Kidney epithelial cell (primary cell): Measurements from ENCODE around the gene ZNF423. TPM values are rescaled to one million over a fixed set of nuclear protein-coding genes. Genes with fewer than 3 reads are reported as not detected.

Experiments used
- DNase-seq: peaks from one replicate; pipeline ENCODE4 v3.0.0-alpha.2; 2010; ENCODE audit warnings: low read depth
- H3K27me3 ChIP-seq: 2 replicates; pipeline ENCODE4 v1.6.0; 2011; ENCODE audit warnings: low read length; ENCODE audit not compliant: control insufficient read depth, insufficient read depth
- H3K36me3 ChIP-seq: 2 replicates; pipeline ENCODE4 v1.5.1; 2011; ENCODE audit warnings: low read length; ENCODE audit not compliant: control insufficient read depth, insufficient read depth
- H3K4me3 ChIP-seq: 2 replicates; pipeline ENCODE4 v1.5.1; 2011; ENCODE audit warnings: low read depth, mild to moderate bottlenecking, control low read depth, low read length
- CTCF ChIP-seq: IDR thresholded peaks from 2 replicates; pipeline ENCODE4 v1.5.1; 2011; ENCODE audit warnings: mild to moderate bottlenecking, moderate library complexity, low read length, control low read depth, inconsistent platforms; ENCODE audit not compliant: insufficient read depth, poor library complexity, severe bottlenecking
- total RNA-seq: library from RNA; depleted of rRNA; stranded (reverse); fragments of >200 nt; gene quantifications from 2 replicates; pipeline ENCODE4 v1.2.3, GENCODE V29; 2015

The ZNF423 gene
- total RNA-seq, 1 donor from 2014 or later: 3.6 TPM

- DNase-seq: no peak
- Histone ChIP-seq H3K4me3 (no peak overlapping the region), H3K36me3 (no peaks in the 10 kb centered on the region), H3K27me3 (no peaks in the 10 kb centered on the region)
- TF ChIP-seq CTCF: no peak
Observed at GRCh38 chr16:49515861-49516260, 340.1 kb downstream of the ZNF423 start.

GRCh38 chr16:49515016-49515565 is 340.8 kb downstream of the ZNF423 start:
- Histone ChIP-seq H3K27me3 (no peaks in the 10 kb centered on the region), H3K4me3 (no peak overlapping the region), H3K36me3 (no peaks in the 10 kb centered on the region)
- TF ChIP-seq CTCF: no peak
- no peak for DNase-seq

- Histone ChIP-seq H3K4me3 (no peak overlapping the region), H3K36me3 (no peaks in the 10 kb centered on the region), H3K27me3 (no peaks in the 10 kb centered on the region)
- TF ChIP-seq CTCF: no peak
- DNase-seq: no peak
Observed at GRCh38 chr16:49514073-49514980, 341.6 kb downstream of the ZNF423 start.

GRCh38 chr16:49513040-49513439 is 342.9 kb downstream of the ZNF423 start:
- no peak for DNase-seq
- Histone ChIP-seq H3K36me3 (no peaks in the 10 kb centered on the region), H3K27me3 (no peaks in the 10 kb centered on the region), H3K4me3 (no peak overlapping the region)
- TF ChIP-seq CTCF: peak; percentile 17

GRCh38 chr16:49510654-49511305 is 345.1 kb downstream of the ZNF423 start:
- DNase-seq: no peak
- no peaks in the 10 kb centered on the region for H3K36me3 ChIP-seq
- TF ChIP-seq CTCF: no peak

More at GRCh38 chr16:49510654-49511305, 345.1 kb downstream of the ZNF423 start:
- H3K4me3 ChIP-seq: no peak overlapping the region
- H3K27me3 ChIP-seq: no peaks in the 10 kb centered on the region
